Stimulated activated CD8-positive, alpha-beta memory T cell treated with anti-CD3 and anti-CD28 coated beads, Interleukin-7, amount 100 ng/mL, for 4 hours (primary cell): ENCODE data around the gene PERM1.
"Not testable (repeated sequence)": the region's sequence is repeated elsewhere in the genome, so short reads cannot be mapped to it uniquely, and the experiment has no call there.

Experiments used
- DNase-seq, 2 donors: peaks; one replicate each; pipeline ENCODE4 v3.0.0-alpha.2; 2020; ENCODE audit warnings: low read depth in 2 of 2

Gene PERM1

DNA sequence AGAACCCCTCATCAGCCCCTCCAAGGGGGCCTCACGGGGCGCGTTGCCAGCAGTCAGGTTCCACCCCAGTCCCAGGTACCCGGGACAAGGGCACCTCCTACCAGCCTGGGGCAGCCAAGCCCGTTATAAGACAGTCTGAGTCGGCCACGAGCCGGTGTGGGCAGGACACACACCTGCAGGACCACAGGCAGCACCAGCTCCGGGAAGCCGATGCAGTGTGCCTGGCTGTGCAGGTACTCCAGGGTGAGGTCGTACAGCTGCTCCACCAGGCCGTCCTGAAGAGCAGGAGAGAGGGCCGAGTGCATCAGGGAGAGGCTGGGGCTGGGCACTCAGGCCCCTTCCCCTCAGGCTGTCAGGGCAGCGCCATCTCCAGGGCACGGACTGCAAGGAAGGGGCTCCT, 33.9 kb downstream of the PERM1 start:
- DNase-seq: no peak

GRCh38 chr1:946811-947210, 35.1 kb downstream of the PERM1 start:
- not testable (repeated sequence) for DNase-seq

DNA sequence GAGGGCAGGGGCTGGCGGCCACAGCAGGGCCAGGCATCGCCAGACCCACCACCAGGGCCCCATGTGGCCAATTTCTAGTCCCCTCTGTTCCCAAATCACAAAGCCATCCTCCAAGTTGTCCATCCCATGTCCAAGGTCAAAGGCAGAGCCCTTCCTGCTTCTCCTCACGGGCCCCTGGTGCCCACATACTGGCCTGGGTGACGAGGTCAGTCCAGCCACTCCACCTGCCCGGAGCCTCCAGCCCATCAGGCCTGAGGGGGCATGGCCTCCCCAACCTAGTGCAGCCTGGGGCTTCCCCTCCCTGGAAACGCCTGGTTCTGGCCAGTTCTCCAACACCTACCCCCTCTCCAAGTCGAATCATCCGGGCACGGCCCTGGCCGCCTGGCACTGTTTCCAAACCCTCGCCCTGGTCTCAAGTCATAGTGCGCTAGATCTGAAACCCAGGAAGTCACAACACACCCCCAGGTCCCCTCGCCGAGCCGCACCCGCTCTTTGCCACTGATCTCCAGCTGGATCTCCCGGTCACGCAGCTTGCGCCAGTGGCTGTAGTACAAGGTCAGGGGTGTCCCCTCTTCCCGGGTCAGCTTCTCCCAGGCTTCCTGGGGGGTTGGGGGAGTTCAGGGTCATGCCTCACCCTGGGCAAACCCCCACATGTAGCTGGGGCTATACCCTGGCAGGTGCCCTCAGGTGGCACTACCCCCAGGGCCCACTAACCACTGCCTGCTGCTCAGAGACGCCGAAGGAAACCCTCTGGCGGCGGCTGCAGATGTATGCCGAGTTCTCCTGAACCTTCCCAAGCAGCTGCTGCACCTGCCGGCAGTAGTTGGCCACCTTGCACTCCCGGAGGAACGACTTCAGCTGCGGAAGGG, 36.0 kb downstream of the PERM1 start:
- DNase-seq: no peak

DNA sequence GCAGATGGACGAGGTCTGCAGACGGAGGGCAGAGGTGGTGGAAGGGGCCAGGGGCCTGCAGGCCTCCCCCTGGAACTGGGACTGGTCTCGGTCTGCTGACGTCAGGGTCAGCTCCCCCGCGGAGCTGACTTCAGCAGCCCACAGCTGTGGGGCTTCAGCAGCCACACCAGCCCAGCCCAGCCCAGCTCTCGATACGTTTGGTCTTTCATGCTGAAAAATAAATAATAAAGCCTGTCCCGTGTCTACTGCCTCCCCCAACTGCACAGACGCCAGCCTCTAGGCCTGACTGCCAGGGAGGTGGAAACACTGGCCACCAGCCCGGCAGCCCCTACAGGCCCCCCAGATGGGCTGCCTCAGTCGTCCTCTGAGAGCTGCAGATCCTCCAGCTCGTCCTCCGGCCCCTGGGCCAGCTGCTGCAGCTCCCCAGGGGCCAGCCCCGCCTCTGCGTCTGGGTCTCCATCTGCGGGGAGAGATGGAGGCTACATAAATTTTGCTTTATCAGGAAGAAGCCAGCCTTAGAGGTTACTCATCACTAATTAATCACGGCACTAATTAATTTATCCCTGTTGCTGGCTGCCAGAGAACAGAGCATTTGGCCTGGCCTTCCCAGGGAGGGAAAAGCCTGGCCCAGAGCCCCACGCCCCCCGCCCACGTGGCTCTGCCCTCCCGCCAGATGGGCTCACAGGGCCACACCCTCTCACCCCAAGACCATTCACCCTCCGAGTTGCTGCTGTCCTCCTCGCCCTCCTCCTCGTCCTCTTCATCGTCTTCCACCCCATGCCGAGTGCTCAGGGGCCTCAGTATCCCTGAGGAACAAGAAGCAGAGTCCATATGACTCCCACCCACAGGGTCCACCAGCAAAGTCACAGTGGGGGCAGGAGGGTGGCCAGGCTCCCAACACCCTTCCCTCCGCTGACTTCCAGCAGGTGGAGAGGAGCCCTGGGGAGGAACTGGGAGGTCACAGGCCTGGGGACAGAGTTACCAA, 37.3 kb downstream of the PERM1 start:
- DNase-seq: no peak

GRCh38 chr1:943545-944340, 38.1 kb downstream of the PERM1 start:
- no peak for DNase-seq

DNA sequence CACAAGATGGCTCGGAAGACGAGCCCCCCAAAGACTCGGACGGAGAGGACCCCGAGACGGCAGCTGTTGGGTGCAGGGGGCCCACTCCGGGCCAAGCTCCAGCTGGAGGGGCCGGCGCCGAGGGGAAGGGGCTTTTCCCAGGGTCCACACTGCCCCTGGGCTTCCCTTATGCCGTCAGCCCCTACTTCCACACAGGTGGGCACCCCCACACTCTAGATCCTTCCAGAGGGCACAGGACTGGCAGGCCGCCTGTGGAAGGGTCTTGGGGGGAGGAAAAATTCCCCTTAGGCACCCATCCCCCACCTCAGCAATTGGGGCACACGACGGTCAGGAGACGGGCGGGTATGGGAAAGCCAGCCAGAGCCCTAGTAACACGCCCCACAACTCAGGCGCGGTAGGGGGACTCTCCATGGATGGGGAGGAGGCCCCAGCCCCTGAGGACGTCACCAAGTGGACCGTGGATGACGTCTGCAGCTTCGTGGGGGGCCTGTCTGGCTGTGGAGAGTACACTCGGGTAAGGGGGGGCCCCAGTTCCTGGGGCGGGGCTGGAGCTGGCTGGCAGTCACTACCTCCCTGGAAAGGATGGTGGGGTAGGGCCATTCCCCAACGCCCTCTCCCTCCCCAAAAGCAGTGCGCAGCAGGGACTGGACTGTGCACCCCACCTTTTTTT, 38.9 kb downstream of the PERM1 start:
- no peak for DNase-seq

DNA sequence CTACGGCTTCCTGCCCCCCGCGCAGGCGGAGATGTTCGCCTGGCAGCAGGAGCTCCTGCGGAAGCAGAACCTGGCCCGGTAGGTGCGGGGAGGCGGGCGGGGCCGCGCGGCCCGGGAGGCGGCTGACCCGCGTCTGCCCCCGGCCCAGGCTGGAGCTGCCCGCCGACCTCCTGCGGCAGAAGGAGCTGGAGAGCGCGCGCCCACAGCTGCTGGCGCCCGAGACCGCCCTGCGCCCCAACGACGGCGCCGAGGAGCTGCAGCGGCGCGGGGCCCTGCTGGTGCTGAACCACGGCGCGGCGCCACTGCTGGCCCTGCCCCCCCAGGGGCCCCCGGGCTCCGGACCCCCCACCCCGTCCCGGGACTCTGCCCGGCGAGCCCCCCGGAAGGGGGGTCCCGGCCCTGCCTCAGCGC, 39.5 kb downstream of the PERM1 start:
- no peak for DNase-seq

DNA sequence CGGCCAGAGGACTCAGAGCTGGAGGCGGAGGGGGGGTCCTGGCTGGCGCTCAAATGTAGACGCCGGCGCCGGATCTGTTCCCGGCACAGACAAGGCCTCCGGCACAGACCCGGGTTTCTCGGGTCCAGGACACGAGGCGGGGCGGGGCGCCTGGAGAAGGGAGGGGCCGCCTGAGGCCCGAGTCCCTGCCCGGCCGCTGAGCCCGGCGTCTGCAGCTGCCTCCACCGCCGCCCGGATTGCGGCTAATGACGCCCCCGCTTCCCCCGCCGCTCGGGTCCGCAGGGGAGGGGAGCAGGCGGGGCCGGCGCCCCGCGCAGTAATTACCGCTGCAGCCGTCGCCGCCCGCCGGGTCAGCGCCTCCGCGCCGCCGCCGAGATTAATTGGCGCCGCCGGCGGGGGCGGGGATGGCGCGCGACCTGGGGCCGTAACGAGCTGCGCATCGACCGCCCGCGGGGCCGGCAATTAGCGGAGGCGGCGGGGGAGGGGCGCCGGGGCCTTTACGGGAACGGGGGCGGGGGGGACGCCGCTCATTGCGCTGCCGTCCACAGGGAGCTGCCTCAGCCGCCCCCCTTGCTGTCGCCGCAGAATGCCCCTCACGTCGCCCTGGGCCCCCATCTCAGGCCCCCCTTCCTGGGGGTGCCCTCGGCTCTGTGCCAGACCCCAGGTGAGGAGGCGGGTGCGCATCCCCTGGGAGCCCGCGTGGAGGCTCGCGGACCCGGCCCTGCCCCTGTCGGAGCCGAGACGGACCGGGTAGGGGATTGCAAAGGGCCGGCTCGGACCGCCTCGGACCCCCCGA, 40.1 kb downstream of the PERM1 start:
- DNase-seq: no peak

GRCh38 chr1:941015-941587, 40.8 kb downstream of the PERM1 start:
- no peak for DNase-seq

- no peak for DNase-seq
Measured at GRCh38 chr1:940107-941014, 41.5 kb downstream of the PERM1 start.

DNA sequence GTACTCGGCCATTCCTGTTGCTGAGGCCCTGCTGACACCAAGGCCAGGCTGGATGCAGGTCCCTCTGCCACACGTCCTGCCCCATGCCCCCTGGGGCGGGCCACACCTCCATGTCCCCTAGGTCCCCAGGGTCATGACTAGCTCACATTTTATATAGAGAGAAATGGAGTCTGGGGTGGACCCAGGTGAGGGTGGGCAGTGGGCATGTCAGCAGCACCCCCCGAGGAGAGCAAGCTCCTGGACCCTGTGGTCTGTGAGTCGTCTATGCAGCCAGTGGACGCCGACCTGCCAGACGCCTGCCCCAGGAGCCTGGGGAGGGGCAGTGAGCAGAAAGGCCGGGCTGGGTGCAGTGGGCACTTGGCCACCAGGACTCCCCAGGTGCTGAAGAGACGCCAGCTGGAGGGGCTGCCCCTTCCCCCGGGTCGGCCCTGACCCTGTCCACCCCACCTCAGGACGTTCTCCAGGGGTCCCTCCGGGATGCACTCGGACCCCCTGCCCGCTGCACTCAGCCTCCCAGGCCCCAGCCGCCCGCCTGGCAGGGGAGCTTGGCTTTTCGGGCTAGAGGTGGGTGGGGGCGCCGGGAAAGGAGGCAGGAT, 42.3 kb downstream of the PERM1 start:
- no peak for DNase-seq

DNA sequence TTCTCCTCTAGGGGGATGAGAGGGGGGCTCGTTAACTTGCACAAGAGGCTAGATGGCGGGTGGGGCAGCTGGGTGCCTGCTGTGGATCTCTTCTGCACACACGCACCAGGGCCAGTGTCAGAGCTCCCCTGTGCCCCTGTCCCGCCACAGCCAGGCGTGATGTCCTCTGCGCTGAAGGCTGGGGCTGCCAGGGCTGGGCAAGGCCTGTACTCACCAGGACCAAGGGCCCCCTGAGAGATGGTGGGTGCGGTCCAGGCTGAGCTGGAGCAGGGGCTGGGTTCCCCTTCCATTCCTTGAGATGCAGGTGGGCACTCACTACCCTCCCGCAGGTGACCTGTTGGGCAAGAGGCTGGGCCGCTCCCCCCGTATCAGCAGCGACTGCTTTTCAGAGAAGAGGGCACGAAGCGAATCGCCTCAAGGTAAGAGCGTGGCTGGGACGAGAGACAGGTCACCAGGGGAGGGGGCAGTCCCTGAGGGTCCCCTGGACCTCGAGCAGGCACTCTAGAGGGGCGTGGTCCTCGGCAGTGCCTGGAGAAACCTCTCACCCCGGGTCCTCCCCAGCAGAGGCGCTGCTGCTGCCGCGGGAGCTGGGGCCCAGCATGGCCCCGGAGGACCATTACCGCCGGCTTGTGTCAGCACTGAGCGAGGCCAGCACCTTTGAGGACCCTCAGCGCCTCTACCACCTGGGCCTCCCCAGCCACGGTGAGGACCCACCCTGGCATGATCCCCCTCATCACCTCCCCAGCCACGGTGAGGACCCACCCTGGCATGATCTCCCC, 43.0 kb downstream of the PERM1 start:
- DNase-seq: no peak

DNA sequence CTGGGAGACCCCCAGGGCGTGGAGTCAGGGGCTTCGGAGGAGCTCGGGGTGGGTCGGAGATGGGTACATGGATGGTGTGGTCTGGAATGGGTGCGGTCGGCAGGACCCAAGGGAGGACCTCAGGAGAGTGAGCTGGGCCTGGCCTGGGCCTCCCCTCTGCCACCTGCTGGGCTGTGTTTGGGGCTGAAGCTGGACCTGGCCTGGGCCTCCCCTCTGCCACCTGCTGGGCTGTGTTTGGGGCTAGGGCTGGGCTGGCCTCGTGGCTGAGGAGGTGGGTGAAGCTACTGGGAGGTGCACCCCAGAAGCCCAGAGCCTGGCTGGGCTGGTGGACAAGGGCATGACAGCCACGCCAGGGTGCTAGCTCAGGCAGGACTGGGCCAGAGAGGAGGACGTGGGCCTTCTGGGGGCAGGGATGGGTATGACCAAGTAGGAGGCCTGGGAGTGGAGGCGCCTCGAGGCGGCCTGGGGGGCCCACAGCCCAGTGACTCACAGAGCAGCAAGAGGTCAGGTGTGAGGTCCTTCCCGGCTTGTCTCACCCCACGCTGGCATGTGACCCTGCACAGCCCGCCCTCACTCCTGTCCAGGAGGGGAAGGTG, 43.7 kb downstream of the PERM1 start:
- DNase-seq: no peak

DNA sequence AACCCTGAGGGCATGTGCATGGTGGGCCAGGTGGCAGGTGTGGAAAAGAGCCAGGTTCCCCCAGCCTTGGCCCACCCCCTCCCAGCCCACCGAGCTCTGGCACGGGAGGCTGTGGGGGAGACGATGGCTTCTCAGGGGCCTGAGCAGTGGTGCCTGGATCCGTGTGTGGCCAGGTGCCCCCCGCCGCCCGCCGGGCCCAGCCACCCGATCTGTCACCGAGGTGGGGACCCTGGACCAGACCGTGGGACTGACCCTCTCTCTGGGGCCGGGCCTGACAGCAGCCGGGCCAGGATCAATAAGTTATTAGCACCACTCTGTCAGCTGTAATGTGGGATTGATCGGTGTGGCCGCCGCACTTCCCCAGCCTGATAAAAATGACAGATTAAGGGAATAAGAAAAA, 44.4 kb downstream of the PERM1 start:
- no peak for DNase-seq

DNA sequence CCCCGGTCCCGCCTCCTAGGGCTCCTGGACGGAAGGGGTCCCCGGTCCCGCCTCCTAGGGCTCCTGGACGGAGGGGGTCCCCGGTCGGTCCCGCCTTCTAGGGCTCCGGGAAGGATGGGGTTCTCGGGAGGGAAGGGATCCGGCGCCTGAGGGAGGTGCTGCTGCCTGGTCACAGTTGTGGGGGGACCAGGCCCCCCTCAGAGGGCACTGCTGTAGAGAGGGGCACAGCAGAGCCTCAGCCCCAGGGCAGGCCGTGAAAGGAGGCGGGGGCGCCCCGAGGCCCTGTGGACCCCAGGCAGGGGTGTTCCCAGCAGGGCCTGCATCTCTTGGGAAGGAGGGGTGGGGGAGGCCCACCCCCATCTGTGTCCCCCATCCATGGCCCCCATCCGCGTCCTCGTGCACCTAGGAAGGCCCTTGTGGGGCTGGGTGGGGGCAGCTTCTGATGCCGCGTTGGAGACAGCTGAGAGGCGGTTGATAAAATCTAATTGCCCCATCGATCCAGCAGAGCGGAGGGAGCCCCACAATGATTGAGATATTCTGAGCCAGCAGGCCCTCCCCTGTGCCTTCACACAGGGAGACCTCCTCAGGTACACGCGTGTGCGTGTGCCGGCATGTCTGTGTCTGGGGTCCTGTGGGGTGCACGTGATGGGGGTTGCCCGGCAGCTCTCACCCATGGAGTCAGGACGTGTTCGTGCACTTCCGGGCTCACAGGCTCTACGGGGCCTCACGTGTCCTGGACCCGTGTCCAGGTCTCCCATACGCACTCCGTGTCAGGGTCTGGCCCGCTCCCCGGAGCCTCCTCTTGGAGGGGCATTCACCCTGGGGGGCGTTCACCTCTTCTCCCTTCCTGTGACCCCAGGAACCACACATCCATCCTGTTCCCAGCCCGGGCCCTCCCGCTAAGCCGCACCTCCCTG, 45.3 kb downstream of the PERM1 start:
- no peak for DNase-seq

DNA sequence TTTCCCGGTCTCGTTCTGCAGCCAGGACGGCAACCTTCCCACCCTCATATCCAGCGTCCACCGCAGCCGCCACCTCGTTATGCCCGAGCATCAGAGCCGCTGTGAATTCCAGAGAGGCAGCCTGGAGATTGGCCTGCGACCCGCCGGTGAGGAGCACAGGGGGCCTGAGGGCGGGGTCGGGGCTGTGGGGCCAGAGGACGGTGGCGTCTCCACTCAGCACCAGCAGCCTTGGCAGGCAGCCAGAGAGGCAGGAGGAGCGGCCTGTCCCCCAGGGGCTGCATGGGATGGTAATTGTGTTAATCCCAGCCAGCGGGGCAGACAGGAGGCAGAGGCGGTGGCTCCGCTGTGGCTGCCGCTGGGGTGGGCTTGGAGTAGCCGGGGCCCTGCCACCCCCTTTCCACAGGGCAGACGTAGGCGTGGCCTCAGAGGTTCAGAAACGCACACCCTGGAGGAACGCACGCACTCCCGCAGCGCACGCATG, 46.1 kb downstream of the PERM1 start:
- DNase-seq: no peak
